T47D (cell line): Measurements from ENCODE around the gene MTTP.

Experiments
- DNase-seq, 2 experiments: peaks; one replicate each; pipeline versions ENCODE4 v3.0.0 to v3.0.0-alpha.2; 2011 to 2012; ENCODE audit warnings: low read depth in 1 of 2, low spot score in 1 of 2
- JUND ChIP-seq: IDR thresholded peaks from 2 replicates; pipeline ENCODE4 v1.6.1; 2012; ENCODE audit warnings: low read depth
- in situ Hi-C: cut with HindIII; loops from 2 replicates; pipeline ENCODE4 v1.10.0; 2016; ENCODE audit warnings: low sequenced_read_pairs, low pct_unique_long_range_greater_than_20kb

MTTP gene

GRCh38 chr4:99610605-99611175 lies 36.1 kb downstream of the MTTP start:
- no peak for DNase-seq
- in situ Hi-C loops, result no loop called here
- no peak for TF ChIP-seq JUND

- TF ChIP-seq JUND, result no peak
- no peak for DNase-seq
- in situ Hi-C loops, result no loop called here
Measured at GRCh38 chr4:99612281-99612680, 37.7 kb downstream of the MTTP start.

DNA sequence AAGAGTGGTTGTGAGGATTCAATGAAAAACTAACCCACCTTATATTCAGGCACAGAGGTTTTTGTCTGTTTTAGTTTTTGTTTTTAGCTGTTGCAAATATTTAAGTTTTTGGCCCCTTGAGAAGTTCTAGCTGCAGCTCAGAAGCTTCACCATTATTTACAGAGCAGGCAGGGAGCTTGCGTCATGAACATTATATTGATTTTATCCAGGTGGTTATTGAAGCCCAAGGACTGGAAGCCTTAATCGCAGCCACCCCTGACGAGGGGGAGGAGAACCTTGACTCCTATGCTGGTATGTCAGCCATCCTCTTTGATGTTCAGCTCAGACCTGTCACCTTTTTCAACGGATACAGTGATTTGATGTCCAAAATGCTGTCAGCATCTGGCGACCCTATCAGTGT lies 38.1 kb downstream of the MTTP start:
- DNase-seq, result no peak
- in situ Hi-C loops, result no loop called here
- TF ChIP-seq JUND, result no peak

- no peak for DNase-seq
- in situ Hi-C loops, result no loop called here
- no peak for TF ChIP-seq JUND
Measured at GRCh38 chr4:99614491-99614890, 39.9 kb downstream of the MTTP start.

DNA sequence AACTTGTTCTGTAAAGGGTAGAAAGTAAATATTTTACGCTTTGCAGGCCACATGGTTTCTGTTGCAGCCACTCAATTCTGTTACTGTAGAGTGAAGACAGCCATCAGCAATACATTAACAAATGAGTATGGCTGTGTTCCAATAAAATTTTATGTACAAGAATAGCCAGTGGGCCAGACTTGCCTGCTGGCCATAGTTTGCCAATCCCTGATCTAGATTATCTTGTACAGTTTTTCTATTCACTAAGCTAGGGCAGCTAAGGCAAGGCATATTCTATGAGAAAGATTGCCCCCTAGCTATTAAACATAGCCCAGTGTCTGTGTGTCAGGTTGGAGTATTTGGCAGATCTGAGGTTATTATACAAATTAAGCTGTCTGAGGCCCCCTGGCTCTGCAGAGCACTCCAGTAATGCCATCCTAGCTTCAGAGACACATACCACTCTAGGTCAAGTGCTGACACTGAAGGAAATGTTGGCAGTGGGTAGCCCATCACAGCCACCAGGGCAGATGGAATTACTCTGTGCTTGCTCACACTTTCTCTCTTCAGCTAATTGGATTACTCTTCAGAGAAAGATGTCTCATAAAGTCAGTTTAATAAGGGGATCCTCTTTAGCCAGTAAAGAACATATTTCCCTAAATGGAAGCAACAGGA lies 40.7 kb downstream of the MTTP start:
- in situ Hi-C loops, result no loop called here
- peak in 1 of 2 experiments; percentile 3 for DNase-seq
- no peak for TF ChIP-seq JUND

GRCh38 chr4:99617374-99617773 lies 42.8 kb downstream of the MTTP start:
- no peak for TF ChIP-seq JUND
- no peak for DNase-seq
- in situ Hi-C loops, result no loop called here

DNA sequence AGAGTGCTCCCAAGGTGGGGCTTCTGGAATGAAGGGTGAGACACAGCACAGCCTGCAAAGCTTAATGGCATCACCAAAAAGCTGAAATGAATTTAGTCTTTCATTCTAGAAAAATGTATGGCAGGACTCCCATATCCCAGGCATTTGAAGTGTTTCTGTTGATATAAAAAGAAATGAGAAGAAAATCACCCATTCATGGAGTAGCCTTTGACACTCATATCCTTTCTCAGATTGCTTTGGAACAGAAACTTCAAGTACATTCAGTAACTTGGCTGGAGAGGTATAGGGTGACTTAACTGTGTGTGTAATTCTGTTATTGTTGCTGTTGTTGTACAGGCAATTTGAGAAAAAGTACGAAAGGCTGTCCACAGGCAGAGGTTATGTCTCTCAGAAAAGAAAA lies 47.7 kb downstream of the MTTP start:
- no peak for DNase-seq
- TF ChIP-seq JUND, result no peak
- in situ Hi-C loops, result no loop called here

DNA sequence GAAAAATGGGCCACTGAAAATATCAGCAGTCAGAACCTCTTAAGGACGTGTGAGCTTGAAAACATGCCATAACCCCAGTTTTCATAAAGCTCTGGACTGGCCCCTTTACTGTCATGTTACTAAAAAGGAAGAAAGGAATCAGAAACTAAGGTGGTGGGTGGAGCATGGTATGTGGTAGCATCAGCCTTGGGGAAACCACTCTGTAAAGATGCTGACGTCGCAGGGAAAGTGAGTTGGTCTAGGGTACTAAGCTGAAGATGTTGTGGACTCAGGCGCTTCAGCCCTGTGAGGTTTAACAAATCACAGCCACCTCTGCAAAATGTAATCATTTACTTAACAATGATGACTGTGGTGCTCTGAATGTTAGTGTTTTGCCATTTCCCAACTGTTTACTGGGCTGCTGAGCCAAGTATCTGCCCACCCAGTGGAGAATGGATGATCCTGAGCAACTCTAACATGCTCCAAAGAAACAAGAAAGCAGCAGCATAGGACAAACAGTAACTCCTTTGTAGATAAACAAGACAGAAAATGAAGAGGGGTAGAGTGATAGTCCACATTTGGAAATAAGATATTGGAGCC lies 49.6 kb downstream of the MTTP start:
- no peak for TF ChIP-seq JUND
- no peak for DNase-seq
- in situ Hi-C loops, result no loop called here

DNA sequence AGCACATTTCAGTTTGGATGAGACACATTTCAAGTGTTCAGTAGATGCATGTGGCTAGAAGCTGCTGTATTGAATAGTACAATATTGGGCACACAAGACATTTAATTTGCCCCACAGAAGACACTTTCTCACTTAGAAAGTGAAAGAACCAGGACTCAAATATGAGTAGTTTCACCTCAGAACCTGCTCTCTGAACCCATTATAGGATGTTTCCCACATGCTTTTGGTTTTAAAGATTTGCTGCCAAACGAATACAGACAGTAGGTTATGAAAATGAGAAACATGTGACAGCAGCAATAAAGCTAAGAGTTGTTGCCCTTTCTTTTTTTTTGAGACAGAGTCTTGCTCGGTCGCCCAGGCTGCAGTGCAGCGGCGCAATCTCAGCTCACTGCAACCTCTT lies 50.7 kb downstream of the MTTP start:
- in situ Hi-C loops, result no loop called here
- no peak for TF ChIP-seq JUND

GRCh38 chr4:99628040-99628439 lies 53.4 kb downstream of the MTTP start:
- in situ Hi-C loops, result no loop called here
- DNase-seq, result no peak

More for the DNA sequence above, 50.7 kb downstream of the MTTP start:
- no peak for DNase-seq

DNA sequence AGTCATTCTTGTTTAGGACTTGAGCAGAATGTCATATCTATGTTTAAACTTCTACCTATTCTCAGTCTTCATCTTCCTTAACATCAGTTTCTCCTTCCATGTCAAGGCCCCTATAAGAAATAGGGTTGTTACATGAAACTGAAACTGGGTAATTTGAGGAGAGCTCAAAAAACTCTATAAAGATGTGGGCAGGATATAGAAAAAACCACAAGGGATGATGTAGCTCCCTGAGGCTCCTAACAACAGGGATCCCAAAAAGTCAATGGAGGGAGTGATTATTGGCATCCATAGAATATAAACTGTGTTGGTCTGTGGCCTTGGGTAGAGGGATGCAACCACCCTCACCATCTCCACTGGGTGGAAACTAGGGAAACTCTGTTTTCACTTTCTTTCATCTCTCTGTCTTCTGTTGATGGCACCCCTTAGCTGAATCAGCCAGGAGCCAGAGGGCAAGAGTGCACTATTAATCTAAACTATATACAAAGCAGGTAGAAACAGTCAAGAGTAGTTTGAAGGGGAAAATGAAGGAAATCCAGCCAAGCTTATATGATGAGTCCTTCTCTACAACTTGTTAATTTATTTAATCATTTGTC lies 55.4 kb downstream of the MTTP start:
- DNase-seq, result no peak
- in situ Hi-C loops, result no loop called here
- no peak for TF ChIP-seq JUND

More at GRCh38 chr4:99628040-99628439, 53.4 kb downstream of the MTTP start:
- no peak for TF ChIP-seq JUND

DNA sequence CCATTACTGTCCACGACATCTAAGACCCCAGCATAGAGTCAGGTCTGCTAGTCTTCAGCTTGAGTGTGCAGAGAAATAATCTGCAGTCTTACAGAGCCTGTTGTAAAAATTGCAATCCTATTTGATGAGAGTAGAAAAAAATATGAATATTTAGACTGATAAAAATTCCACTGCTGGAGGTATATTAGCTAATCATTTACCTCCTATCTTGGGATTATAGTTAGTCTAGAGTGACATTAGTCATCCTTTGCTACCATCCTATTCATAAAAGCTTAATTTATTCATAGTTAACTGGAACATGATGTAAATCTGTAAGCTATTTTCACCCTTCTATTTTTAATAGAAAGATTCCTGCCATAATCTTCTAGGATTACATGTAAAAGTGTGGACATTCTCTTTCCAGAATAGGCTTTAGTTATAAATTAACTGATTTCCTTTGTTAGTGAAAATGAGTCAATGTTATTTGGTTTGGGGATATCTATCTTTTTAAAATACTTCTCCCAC lies 56.3 kb downstream of the MTTP start:
- DNase-seq, result no peak
- in situ Hi-C loops, result no loop called here
- TF ChIP-seq JUND, result no peak

GRCh38 chr4:99633772-99634171 lies 59.1 kb downstream of the MTTP start:
- DNase-seq, result no peak
- in situ Hi-C loops, result no loop called here
- no peak for TF ChIP-seq JUND
